Neural cell (in vitro differentiated cells): ENCODE data around the gene FBXW2. TPM values are rescaled to one million over a fixed set of nuclear protein-coding genes. Genes with fewer than 3 reads are reported as not detected.

Experiments
- H2AFZ ChIP-seq: fragments of 200-600, 300-800 bp; sonication (generic), shearing (Covaris generic); 2 replicates; pipeline ENCODE4 v1.6.0; 2014; ENCODE audit warnings: low read depth, mild to moderate bottlenecking, antibody characterized with exemption, low read length, moderate library complexity
- H3F3A ChIP-seq: fragments of 200-600 bp; shearing (Covaris generic); 2 replicates; pipeline ENCODE4 v1.6.1; 2016; ENCODE audit warnings: mild to moderate bottlenecking, moderate library complexity, mixed read lengths, antibody characterized with exemption, low read length; ENCODE audit not compliant: insufficient read depth, poor library complexity, severe bottlenecking
- H3K27ac ChIP-seq: fragments of 200-600, 300-800 bp; sonication (generic), shearing (Covaris generic); 2 replicates; pipeline ENCODE4 v1.5.1; 2014; ENCODE audit warnings: mild to moderate bottlenecking, low read length, moderate library complexity
- H3K27me3 ChIP-seq: fragments of 300-800, 200-600 bp; sonication (generic), shearing (Covaris generic); 2 replicates; pipeline ENCODE4 v1.6.0; 2014; ENCODE audit warnings: mild to moderate bottlenecking, low read depth, low read length, moderate library complexity; ENCODE audit not compliant: insufficient read depth
- H3K36me3 ChIP-seq: fragments of 300-800, 200-600 bp; sonication (generic), shearing (Covaris generic); 2 replicates; pipeline ENCODE4 v1.5.1; 2014; ENCODE audit warnings: mild to moderate bottlenecking, antibody characterized with exemption, low read length, moderate library complexity; ENCODE audit not compliant: insufficient read depth
- H3K4me2 ChIP-seq: fragments of 300-800, 200-600 bp; sonication (generic), shearing (Covaris generic); 2 replicates; pipeline ENCODE4 v1.6.0; 2014; ENCODE audit warnings: mild to moderate bottlenecking, low read length
- H3K4me3 ChIP-seq: fragments of 300-800, 200-600 bp; sonication (generic), shearing (Covaris generic); 2 replicates; pipeline ENCODE4 v1.5.1; 2014; ENCODE audit warnings: mild to moderate bottlenecking, low read length, moderate library complexity
- H3K79me2 ChIP-seq: fragments of 200-600 bp; shearing (Covaris generic); replicated peaks from 2 replicates; pipeline ENCODE4 v1.6.0; 2014; ENCODE audit warnings: mild to moderate bottlenecking, low read length, moderate library complexity; ENCODE audit not compliant: insufficient read depth
- H3K9ac ChIP-seq: fragments of 300-800, 200-600 bp; sonication (generic), shearing (Covaris generic); 2 replicates; pipeline ENCODE4 v1.6.1; 2016; ENCODE audit warnings: mild to moderate bottlenecking, low read length, mixed read lengths
- H3K9me2 ChIP-seq: fragments of 200-600 bp; shearing (Covaris generic); 2 replicates; pipeline ENCODE4 v1.6.1; 2016; ENCODE audit warnings: mild to moderate bottlenecking, low read length, mixed read lengths; ENCODE audit not compliant: insufficient read depth
- H3K9me3 ChIP-seq: fragments of 200-600, 300-800 bp; sonication (generic), shearing (Covaris generic); 2 replicates; pipeline ENCODE4 v1.6.1; 2016; ENCODE audit warnings: mild to moderate bottlenecking, mixed run types, low read length, moderate library complexity, mixed read lengths
- H4K20me1 ChIP-seq: fragments of 200-600 bp; shearing (Covaris generic); 2 replicates; pipeline ENCODE4 v1.6.1; 2016; ENCODE audit warnings: mild to moderate bottlenecking, mixed run types; ENCODE audit not compliant: insufficient read depth
- EP300 ChIP-seq: fragments of 450-650 bp; conservative IDR thresholded peaks from 2 replicates; pipeline ENCODE4 v1.6.1; 2014; ENCODE audit warnings: antibody characterized with exemption, mild to moderate bottlenecking, moderate library complexity; ENCODE audit not compliant: poor library complexity, severe bottlenecking
- EZH2 ChIP-seq: fragments of 200-600, 300-800 bp; shearing (Covaris generic), sonication (generic); IDR thresholded peaks from 2 replicates; pipeline ENCODE4 v1.6.1; 2014; ENCODE audit warnings: antibody characterized with exemption, low read length, borderline replicate concordance, mild to moderate bottlenecking; ENCODE audit not compliant: insufficient read depth, poor library complexity, severe bottlenecking
- MXI1 ChIP-seq: fragments of 450-650 bp; conservative IDR thresholded peaks from 2 replicates; pipeline ENCODE4 v1.6.1; 2014; ENCODE audit warnings: antibody characterized with exemption, mild to moderate bottlenecking; ENCODE audit not compliant: poor library complexity, severe bottlenecking
- POLR2AphosphoS5 ChIP-seq: IDR thresholded peaks from 2 replicates; pipeline ENCODE4 v1.6.1; 2012
- RAD21 ChIP-seq: fragments of 450-650 bp; conservative IDR thresholded peaks from 2 replicates; pipeline ENCODE4 v1.6.1; 2014; ENCODE audit warnings: antibody characterized with exemption, mild to moderate bottlenecking, moderate library complexity
- SMC3 ChIP-seq: fragments of 450-650 bp; conservative IDR thresholded peaks from 2 replicates; pipeline ENCODE4 v1.6.1; 2014; ENCODE audit warnings: antibody characterized with exemption, mild to moderate bottlenecking, moderate library complexity; ENCODE audit not compliant: poor library complexity
- TAF1 ChIP-seq: IDR thresholded peaks from 2 replicates; pipeline ENCODE4 v1.6.1; 2012; ENCODE audit warnings: low read depth
- polyA plus RNA-seq: library from polyadenylated mRNA; depleted of rRNA; stranded (reverse); fragments of >200 nt; gene quantifications from 2 replicates; pipeline ENCODE4 v1.2.3, GENCODE V29; 2014
- TF ChIP-seq, protein P1 (sequence below): IDR thresholded peaks from 2 replicates; pipeline ENCODE4 v1.6.1; 2012; ENCODE audit warnings: borderline replicate concordance
- TF ChIP-seq, protein P2 (sequence below): fragments of 450-650 bp; IDR thresholded peaks from 2 replicates; pipeline ENCODE4 v1.5.1; 2014; ENCODE audit warnings: antibody characterized with exemption, mild to moderate bottlenecking, moderate library complexity; ENCODE audit not compliant: poor library complexity, severe bottlenecking

The FBXW2 gene
- polyA plus RNA-seq, 1 donor from 2014 or later = 49.5 TPM

GRCh38 chr9:120839146-120839545 lies 45.9 kb upstream of the FBXW2 start:
- H3K4me3 ChIP-seq = no peak overlapping the region
- no peaks in the 10 kb centered on the region for H3K9me2 ChIP-seq
- no peak for TF ChIP-seq EZH2
- peaks cover 14% of the 10 kb centered on the region for H3K79me2 ChIP-seq
- H3F3A ChIP-seq = no peaks in the 10 kb centered on the region
- H3K9me3 ChIP-seq = no peaks in the 10 kb centered on the region
- no peaks in the 10 kb centered on the region for H3K36me3 ChIP-seq
- no peak overlapping the region for H2AFZ ChIP-seq
- H3K27me3 ChIP-seq = no peaks in the 10 kb centered on the region
- no peak overlapping the region for H3K9ac ChIP-seq
- no peak overlapping the region for H3K4me2 ChIP-seq
- no peaks in the 10 kb centered on the region for H4K20me1 ChIP-seq
- H3K27ac ChIP-seq = no peak overlapping the region

- Histone ChIP-seq H3K79me2 (peaks cover 14% of the 10 kb centered on the region), H2AFZ (no peak overlapping the region), H3K9me2 (no peaks in the 10 kb centered on the region), H3K27ac (no peak overlapping the region), H3K4me3 (peak overlapping the region; percentile 41), H3K4me2 (no peak overlapping the region), H3K9me3 (no peaks in the 10 kb centered on the region), H3K9ac (no peak overlapping the region), H3F3A (no peaks in the 10 kb centered on the region), H3K27me3 (no peaks in the 10 kb centered on the region), H4K20me1 (no peaks in the 10 kb centered on the region), H3K36me3 (no peaks in the 10 kb centered on the region)
- TF ChIP-seq EZH2 = no peak
- TF ChIP-seq TAF1 = no peak
- TF ChIP-seq RAD21 = no peak
- TF ChIP-seq, protein P1, sequence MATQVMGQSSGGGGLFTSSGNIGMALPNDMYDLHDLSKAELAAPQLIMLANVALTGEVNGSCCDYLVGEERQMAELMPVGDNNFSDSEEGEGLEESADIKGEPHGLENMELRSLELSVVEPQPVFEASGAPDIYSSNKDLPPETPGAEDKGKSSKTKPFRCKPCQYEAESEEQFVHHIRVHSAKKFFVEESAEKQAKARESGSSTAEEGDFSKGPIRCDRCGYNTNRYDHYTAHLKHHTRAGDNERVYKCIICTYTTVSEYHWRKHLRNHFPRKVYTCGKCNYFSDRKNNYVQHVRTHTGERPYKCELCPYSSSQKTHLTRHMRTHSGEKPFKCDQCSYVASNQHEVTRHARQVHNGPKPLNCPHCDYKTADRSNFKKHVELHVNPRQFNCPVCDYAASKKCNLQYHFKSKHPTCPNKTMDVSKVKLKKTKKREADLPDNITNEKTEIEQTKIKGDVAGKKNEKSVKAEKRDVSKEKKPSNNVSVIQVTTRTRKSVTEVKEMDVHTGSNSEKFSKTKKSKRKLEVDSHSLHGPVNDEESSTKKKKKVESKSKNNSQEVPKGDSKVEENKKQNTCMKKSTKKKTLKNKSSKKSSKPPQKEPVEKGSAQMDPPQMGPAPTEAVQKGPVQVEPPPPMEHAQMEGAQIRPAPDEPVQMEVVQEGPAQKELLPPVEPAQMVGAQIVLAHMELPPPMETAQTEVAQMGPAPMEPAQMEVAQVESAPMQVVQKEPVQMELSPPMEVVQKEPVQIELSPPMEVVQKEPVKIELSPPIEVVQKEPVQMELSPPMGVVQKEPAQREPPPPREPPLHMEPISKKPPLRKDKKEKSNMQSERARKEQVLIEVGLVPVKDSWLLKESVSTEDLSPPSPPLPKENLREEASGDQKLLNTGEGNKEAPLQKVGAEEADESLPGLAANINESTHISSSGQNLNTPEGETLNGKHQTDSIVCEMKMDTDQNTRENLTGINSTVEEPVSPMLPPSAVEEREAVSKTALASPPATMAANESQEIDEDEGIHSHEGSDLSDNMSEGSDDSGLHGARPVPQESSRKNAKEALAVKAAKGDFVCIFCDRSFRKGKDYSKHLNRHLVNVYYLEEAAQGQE = no peak
- no peak for TF ChIP-seq EP300
- TF ChIP-seq MXI1 = no peak
- no peak for TF ChIP-seq SMC3
- TF ChIP-seq, protein P2, sequence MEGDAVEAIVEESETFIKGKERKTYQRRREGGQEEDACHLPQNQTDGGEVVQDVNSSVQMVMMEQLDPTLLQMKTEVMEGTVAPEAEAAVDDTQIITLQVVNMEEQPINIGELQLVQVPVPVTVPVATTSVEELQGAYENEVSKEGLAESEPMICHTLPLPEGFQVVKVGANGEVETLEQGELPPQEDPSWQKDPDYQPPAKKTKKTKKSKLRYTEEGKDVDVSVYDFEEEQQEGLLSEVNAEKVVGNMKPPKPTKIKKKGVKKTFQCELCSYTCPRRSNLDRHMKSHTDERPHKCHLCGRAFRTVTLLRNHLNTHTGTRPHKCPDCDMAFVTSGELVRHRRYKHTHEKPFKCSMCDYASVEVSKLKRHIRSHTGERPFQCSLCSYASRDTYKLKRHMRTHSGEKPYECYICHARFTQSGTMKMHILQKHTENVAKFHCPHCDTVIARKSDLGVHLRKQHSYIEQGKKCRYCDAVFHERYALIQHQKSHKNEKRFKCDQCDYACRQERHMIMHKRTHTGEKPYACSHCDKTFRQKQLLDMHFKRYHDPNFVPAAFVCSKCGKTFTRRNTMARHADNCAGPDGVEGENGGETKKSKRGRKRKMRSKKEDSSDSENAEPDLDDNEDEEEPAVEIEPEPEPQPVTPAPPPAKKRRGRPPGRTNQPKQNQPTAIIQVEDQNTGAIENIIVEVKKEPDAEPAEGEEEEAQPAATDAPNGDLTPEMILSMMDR = no peak
- TF ChIP-seq POLR2AphosphoS5 = no peak
Observed at GRCh38 chr9:120837921-120838320, 44.7 kb upstream of the FBXW2 start.

- no peak overlapping the region for H3K4me3 ChIP-seq
- no peak overlapping the region for H3K27ac ChIP-seq
- H3K4me2 ChIP-seq = no peak overlapping the region
- H3K9ac ChIP-seq = no peak overlapping the region
- H2AFZ ChIP-seq = no peak overlapping the region
- no peaks in the 10 kb centered on the region for H3K27me3 ChIP-seq
- no peaks in the 10 kb centered on the region for H3K9me3 ChIP-seq
- H4K20me1 ChIP-seq = no peaks in the 10 kb centered on the region
- H3K79me2 ChIP-seq = peaks cover 5% of the 10 kb centered on the region
- no peaks in the 10 kb centered on the region for H3F3A ChIP-seq
- H3K9me2 ChIP-seq = no peaks in the 10 kb centered on the region
- TF ChIP-seq SMC3 (no peak), TAF1 (no peak), EZH2 (no peak), MXI1 (no peak), EP300 (no peak), RAD21 (no peak)
- TF ChIP-seq, protein P1 = no peak
- TF ChIP-seq, protein P2 = no peak
- no peaks in the 10 kb centered on the region for H3K36me3 ChIP-seq
Observed at GRCh38 chr9:120833325-120833724, 40.1 kb upstream of the FBXW2 start.
